ENCODE results near the gene SYNE3. TPM values are rescaled to one million over a fixed set of nuclear protein-coding genes. Genes with fewer than 3 reads are reported as not detected.

SYNE3 gene
- total RNA-seq: 14.4 TPM

GRCh38 chr14:95516554-95517181, at the start of gene SYNE3:
TSS of gene SYNE3 (minus strand) at chr14:95516650. CDS start at chr14:95475821, 40,829 bp downstream.
- no peak for DNase-seq (ENCODE audit: low spot score)

DNA sequence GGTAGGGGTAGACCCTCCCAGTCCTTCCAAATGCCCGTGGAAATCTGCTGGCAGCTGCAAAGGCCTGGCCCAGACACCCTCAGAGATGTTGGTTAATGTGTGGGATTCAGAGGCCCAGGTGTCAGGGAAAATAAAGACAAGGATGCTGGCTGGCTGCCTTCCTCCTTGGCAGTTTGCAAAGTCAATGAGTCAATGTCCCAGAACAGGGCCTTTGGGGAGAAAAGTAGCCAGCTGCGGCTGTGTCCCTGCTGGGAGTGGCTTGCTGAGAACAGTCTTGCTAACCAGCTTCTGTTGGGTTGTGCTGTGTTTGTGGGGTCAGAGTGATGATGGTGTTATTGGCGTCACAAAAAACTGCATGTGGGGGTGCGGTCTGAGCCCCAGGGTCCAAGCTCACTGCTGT, 47.6 kb upstream of the SYNE3 start:
- DNase-seq (ENCODE audit: low spot score): no peak

DNA sequence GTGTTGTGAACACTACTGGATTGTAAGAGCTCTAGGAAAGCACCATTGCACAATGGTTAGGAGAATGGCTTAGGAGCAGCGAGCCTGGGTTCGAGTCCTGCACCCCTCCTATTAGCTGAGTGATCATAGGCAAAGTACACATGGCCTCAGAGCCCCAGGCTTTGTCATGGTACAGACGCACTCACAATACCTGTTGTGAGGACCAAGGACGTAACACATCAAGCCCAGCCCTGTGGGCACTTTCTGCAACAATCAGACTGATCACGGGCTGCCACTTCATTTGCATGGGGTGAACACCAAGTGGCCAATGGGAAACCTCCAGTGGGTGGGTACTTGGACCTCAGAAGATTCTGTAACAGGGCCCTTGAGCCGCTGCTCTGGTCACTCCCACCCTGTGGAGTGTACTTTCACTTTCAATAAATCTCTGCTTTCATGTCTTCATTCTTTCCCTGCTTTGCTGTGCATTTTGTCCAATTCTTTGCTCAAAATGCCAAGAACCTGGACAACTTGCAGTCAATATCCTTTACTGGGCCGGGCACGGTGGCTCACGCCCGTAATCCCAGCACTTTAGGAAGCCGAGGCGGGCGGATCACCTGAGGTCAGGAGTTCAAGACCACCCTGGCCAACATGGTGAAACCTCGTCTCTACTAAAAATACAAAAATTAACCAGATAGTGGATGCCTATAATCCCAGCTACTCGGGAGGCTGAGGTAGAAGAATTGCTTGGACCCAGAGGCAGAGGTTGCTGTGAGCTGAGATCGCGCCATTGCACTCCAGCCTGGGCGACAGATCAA, 46.6 kb upstream of the SYNE3 start:
- DNase-seq (ENCODE audit: low spot score): no peak

DNA sequence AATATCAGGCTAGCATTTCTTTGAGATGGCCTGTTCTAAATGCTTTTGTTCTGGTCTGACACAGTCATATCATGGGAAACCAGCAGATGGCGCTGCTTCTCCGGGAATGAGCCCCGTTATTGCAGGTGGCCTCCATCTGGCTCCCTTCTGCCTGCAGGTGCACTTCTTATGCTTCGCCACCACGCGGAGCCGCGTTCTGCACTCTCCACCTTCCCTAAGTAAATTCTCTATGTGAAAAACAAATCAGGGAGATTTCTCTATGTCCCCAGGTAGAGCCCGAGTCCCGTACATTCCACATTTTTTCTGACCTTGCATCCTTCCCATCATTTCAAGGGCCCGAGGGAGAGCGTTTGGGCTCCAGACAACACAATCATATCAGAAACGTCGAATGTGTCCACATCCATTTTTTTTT, 44.6 kb upstream of the SYNE3 start:
- DNase-seq (ENCODE audit: low spot score): peak; percentile 90

- DNase-seq (ENCODE audit: low spot score): no peak
These were observed 42.8 kb upstream of the SYNE3 start for GRCh38 chr14:95559203-95559602.

- DNase-seq (ENCODE audit: low spot score): no peak
These were observed 41.4 kb upstream of the SYNE3 start for GRCh38 chr14:95557832-95558231.

GRCh38 chr14:95557291-95557690, 40.8 kb upstream of the SYNE3 start:
- DNase-seq (ENCODE audit: low spot score): no peak

GRCh38 chr14:95555053-95555452, 38.6 kb upstream of the SYNE3 start:
- DNase-seq (ENCODE audit: low spot score): no peak

DNA sequence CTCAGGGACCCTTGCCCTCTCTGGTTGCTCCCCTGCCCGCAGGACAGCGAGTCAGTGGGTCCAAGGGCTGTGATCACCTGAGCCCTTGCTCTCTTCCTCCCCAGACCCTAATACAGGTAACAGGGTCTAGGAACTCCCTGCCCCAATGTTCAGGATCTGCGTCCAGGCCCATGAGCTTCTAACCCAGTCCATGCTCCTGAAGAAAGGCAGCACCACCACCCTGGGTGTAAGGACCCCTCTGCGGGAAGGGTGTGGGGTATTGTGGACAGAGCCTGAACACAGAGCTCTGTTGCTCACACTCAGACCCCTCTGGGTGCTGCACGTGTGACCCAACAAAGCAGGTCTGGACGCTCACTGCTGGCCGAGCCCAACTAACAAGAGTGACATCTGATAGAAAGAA, 36.7 kb upstream of the SYNE3 start:
- DNase-seq (ENCODE audit: low spot score): no peak

DNA sequence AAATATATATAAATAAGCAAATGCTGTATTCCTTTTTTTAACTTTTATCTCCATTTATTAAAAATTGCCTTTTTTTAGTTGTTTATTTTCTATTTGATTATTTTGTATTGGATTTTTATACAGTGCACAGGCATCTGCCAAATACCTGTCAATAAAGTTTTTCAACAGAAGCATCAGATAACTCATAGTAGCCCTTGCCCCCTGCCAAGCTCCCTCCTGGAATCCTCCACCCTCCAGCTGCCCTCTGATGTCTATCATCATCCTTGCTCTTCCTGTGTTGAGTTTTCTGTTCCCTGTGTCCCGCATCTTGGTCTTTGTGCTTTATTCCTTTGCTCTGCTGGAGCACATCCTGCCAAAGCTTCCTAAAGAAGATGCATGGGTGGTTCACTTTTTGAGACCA, 35.0 kb upstream of the SYNE3 start:
- no peak for DNase-seq (ENCODE audit: low spot score)

DNA sequence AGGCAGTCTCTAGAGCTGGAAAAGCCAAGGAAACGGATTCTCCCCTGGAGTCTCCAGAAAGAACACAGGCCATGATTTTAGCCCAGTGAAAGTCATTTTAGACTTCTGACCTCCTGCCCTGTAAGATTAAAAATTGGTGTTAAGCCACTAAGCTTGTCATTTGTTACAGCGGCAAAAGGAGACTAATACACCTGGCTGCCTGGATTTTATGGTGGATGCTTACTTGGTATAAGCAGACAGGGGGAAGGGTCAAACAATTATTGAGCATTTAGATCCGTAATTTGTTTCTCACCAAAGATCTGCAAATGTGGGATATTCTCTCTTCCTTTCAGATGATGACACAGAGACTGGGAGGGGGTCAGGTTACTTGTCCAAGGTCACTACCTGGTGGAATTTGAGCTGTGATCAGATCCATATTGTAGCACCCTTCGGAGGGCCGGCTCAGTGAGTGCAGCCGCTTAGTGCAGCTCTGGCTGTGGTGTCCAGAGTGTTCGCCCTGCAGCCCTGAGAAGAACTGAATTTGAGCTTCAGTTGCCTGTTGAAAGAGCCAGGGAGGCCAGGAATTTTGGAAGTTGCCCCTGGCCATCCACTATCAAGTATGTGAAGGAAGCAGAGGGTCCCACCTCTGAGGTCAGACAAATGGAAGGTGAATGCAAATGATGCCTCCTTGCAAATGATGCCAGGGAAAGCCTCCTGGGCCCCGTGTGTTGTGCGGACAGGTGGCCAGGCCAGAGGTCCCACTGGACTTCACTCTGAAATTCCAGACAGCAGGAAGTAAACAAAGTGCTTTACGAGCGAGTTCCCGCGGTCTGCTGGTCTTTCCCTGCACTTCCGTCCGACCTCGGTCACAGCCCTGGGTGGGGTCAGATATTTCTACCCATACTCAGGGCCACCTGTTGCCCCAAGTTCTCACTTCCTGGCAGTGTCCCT, 33.5 kb upstream of the SYNE3 start:
- no peak for DNase-seq (ENCODE audit: low spot score)

DNA sequence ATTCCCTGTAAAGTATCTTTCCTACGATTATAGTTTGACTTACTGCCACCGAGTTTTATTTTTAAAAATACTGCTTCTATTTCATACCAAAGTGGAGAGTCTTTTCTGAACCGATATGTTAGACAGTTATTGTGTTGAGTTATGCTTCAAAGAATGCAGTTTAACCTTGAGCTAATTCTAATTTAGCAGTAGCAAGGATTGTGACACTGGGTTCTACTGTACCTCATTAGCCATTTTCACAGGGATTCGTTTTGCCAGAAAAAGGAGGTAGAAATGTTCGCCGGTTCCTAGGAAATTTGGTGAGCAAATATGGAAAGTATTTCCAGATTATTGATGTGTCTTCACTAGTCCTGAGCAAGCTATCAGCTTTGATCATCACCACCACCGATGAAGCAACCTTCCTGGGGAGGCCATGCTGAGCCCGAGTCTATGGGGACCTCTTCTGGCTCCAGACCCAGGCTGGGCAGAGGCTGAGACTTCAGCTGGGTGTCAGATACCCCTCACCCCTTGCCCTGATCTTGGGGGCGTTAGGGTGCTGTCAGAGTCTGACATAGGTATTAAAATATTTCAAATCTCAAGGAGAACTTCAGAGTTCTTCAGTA, 32.0 kb upstream of the SYNE3 start:
- no peak for DNase-seq (ENCODE audit: low spot score)

DNA sequence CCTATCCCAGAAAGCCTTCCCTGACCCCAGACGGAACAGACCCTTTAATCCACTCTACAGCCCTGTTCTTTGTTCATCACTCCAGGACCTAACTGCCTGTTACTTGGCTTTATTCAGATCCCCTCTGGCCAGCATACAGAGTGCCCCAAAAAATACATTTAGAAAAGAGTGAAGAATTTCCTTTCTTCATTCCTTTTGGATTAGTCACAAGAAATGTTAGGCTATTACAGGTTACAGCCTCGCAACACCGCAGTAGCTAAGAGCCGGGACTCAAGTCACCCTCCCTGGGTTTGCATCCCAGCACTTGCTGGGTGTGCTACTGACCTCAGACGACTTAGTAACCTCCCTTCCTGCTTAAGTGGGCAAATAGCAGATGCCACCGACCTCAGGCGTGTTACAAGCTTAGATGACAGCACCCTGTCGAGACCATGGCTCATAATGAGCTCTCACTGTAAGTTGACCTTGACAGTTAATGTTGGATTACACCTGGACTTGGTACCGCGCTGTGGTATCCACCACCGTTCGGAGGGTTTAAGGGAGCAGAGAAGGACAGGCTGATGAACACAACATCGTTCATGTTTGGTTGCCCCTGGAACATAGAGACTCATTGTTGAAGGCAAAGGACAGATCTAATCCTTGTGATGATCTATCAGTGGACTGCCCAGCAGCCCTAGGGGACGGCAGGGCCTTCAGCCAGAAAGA, 31.3 kb upstream of the SYNE3 start:
- no peak for DNase-seq (ENCODE audit: low spot score)

GRCh38 chr14:95547272-95547625, 30.8 kb upstream of the SYNE3 start:
- DNase-seq (ENCODE audit: low spot score): no peak

GRCh38 chr14:95545515-95546168, 29.2 kb upstream of the SYNE3 start:
- no peak for DNase-seq (ENCODE audit: low spot score)

DNA sequence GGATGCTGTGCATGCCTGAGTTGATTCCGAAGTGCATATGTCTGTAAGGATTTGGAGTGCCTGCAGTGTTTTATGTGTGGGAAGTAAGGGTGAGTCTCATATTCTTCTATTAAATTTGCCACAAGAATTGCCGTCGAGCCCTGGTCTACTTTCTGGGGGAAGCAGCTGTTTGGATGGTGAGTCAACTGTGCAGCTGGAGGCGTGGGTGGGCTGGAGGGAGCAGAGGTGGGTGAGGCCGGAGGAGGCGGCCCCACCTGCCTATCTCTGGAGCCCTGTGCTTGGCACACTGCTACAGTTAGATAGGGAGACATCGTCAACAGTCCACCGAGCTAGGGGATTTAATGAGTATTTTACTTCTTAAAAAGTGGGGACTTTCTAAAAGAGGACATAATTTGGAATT, 28.1 kb upstream of the SYNE3 start:
- no peak for DNase-seq (ENCODE audit: low spot score)

GRCh38 chr14:95543021-95543420, 26.6 kb upstream of the SYNE3 start:
- no peak for DNase-seq (ENCODE audit: low spot score)

DNA sequence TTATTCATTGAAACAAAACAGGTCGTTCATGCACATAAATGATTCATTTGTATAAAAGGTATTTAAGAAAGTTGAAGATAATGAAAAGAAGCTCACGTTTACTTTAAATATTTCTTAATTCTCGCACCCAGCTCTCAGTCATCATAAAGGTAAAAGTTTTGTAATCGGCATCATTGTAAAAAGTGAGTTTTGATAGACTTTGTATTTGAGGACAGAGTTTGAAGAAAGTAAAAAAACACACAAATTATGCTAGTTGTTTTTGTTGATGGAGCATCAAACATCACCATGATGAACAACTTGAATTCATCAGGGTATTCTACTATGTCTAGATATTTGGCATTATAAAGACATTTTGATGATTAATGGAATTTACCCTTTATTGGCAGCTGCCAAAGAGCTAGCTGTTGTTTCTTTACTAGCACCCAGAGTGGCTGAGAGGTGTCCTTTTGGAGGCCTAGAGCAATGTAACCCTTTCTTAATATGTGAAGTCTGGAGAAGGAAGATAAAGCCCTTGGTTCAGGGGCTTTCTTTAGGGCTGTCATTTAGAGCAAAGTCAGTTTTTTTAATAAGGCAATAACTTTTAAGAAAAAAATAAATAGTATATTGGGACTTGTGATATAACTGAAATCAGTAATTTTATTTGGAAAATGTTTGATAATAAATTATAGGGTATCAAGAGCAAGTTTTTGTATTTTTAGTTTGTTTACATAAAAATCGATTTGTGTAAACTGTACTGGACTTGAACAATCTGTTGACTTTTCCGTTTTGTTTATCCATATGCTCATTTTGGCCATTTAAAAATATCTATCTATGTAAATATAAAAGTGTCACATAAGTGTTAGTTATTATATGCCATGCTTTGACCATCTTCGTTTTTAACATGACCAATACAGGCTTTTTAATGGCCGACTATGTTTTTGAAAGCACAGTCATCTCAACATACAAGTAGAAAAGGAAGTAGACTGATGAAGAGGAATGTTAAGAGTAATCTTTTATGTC, 25.8 kb upstream of the SYNE3 start:
- no peak for DNase-seq (ENCODE audit: low spot score)

DNA sequence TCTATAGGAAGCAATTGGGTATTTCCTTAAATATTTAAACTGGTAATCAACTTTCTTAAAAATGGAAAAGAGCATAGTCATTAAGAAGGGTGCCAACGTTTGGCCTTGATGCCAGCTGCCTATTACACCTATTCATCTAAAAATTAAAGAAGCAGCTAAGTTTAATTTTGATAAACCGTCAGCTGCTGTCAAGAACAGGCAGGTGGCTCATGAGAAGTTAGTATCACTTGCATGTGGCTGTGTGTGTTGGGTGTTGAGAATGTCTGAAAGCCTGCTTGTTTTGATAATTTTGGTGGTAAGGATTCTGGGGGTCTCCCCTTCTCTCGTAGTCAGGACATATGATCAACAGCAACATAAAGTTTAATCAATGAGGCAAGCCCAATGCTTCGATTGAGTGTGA, 24.9 kb upstream of the SYNE3 start:
- DNase-seq (ENCODE audit: low spot score): no peak

Data from ureter (tissue), 1 donor.